Middle frontal gyrus (tissue), 1 donor: ENCODE data around the gene NUP37.
"Not testable (repeated sequence)": the region's sequence is repeated elsewhere in the genome, so short reads cannot be mapped to it uniquely, and the experiment has no call there.

ENCODE experiments used
- DNase-seq: peaks from one replicate; pipeline ENCODE4 v3.0.0-alpha.2; 2015; ENCODE audit warnings: low spot score; ENCODE audit errors: extremely low spot score

NUP37 gene

GRCh38 chr12:102119674-102120563 is at the start of gene NUP37, which contains the start of gene PARPBP:
Gene NUP37, minus strand, starts transcription at chr12:102120114. Its CDS starts 1,596 bp downstream, at chr12:102118518.
Gene PARPBP, plus strand, starts transcription at chr12:102120183. Its CDS starts 3,706 bp downstream, at chr12:102123889.
- DNase-seq: peak; percentile 73

GRCh38 chr12:102167821-102168604 is 48.1 kb upstream of the NUP37 start:
- no peak for DNase-seq

GRCh38 chr12:102163383-102163782 is 43.5 kb upstream of the NUP37 start:
- no peak for DNase-seq

GRCh38 chr12:102155206-102155605 is 35.3 kb upstream of the NUP37 start:
- DNase-seq: not testable (repeated sequence)

GRCh38 chr12:102147062-102147587 is 27.2 kb upstream of the NUP37 start:
- DNase-seq: not testable (repeated sequence)

- no peak for DNase-seq
These were observed 24.3 kb upstream of the NUP37 start for GRCh38 chr12:102144221-102144620.

- DNase-seq: not testable (repeated sequence)
These were observed 23.0 kb upstream of the NUP37 start for GRCh38 chr12:102142866-102143373.

DNA sequence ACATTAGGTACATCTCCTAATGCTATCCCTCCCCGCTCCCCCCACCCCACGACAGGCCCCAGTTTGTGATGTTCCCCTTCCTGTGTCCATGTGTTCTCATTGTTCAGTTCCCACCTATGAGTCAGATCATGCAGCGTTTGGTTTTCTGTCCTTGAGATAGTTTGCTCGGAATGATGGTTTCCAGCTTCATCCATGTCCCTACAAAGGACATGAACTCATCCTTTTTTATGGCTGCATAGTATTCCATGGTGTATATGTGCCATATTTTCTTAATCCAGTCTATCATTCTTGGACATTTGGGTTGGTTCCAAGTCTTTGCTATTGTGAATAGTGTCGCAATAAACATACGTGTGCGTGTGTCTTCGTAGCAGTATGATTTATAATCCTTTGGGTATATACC is 17.7 kb upstream of the NUP37 start:
- DNase-seq: not testable (repeated sequence)

DNA sequence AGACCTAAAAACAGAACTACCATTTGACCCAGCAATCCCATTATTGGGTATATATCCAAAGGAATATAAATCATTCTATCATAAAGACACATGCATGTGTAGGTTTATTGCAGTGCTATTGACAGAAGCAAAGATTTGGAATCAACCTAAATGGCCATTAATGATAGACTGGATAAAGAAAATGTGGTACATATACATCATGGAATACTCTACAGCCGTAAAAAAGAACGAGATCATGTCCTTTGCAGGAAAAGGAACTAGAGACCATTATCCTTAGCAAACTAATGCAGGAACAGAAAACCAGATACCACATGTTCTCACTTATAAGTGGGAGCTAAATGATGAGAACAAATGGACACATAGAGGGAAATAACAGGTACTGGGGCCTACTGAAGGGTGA is 11.5 kb upstream of the NUP37 start:
- DNase-seq: not testable (repeated sequence)

GRCh38 chr12:102130720-102131119 is 10.8 kb upstream of the NUP37 start:
- not testable (repeated sequence) for DNase-seq

DNA sequence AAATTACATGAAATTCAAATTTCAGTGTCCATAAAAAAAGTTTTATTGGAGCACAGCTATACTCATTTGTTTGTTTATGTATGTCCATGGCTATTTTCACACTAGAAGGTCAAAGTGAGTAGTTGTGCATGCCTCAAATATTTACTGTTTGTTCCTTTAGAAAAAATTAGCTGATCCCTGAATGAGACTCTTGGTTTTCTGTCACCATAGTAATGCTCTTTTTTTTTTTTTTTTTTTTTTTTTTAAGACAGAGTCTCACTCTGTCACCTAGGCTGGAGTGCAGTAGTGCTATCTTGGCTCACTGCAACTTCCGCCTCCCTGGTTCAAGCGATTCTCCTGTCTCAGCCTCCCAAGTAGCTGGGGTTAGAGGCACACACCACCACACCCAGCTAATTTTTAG is 1.4 kb upstream of the NUP37 start:
- not testable (repeated sequence) for DNase-seq

- DNase-seq: no peak
These were observed 972 bp upstream of the NUP37 start for GRCh38 chr12:102120886-102121285.

DNA sequence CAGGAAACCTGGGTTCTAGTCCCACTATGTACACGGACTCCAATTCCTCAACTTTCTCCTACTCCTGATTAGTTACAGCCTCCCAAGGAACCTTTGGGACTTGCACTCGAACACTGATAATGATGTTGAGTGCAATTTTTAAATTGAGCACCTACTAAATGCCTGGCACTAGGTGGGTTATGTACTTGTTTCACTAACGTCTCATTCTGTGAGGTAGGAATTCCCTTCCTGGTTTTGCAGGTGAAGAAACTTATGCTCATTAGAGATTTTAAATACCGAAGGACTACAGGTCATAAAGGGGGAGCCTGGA is 605 bp upstream of the NUP37 start:
- no peak for DNase-seq

DNA sequence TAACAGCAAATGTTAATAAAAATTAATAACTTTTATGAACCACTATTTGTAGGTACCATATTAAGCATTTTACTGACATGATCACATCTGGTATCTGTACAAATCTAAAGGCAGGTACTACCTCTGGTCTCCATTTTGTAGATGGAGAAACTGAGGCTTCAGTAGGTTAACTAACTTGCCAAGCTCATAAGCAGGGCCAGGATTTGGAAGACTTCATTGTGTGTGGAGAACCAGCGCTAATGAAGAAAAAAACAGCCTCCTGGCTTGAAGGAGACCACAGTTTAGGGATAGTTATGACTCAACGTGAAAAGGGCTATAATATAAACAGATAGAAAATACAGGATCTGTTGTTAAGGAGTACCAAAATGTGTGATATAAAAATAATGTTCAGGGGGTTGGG is 1.0 kb downstream of the NUP37 start:
- DNase-seq: no peak

DNA sequence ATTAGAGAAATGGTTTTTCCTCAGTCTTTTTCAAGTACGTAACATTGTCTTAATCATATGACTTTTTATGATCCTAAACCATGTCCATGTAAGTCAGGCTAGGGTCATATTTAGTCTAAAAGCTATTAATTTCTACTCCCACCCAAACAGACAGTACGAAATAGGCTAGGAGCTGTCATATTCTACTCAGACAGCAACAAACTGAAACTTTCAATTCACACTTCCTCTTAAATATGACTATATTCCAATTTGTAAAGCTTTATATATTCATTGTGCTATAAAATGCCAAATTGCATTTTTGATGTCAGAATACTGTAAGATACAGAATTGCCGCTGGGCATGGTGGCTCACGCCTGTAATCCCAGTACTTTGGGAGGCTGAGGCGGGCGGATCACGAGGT is 3.5 kb downstream of the NUP37 start:
- no peak for DNase-seq

DNA sequence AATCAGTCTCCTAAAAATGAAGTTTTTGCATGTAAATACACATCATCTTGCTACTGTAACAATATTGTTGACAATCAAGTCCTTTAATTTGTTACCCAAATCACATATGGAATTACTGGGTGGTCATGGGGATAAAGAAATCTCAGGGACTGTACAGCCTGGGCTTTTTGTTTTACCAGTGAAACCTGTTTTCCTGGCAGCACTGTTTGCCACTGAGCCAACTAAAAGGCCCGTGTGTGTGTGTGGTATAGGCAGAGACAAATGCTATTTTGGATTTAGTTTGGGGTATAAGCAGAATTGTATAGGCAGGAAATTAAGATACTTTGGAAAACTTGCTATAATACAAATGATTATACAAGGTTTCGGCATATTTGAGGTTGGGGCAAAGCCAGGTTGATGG is 5.7 kb downstream of the NUP37 start:
- no peak for DNase-seq

- no peak for DNase-seq
These were observed 9.1 kb downstream of the NUP37 start for GRCh38 chr12:102110782-102111181.

DNA sequence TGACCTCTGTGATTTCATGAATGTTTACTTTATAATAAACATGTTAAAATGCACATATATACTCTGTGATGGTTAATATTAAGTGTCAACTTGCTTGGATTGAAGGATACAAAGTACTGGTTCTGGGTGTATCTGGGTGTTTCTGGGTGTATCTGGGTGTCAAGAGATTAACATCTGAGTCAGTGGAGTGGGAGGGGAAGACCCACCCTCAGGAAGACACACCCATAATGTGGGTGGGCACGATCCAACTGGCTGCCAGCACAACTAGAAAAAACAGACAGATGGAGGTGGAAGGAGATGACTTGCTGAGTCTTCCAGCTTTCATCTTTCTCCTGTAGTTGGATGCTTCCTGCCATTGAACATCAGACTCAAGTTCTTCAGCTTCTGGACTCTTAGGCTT is 11.9 kb downstream of the NUP37 start:
- no peak for DNase-seq

DNA sequence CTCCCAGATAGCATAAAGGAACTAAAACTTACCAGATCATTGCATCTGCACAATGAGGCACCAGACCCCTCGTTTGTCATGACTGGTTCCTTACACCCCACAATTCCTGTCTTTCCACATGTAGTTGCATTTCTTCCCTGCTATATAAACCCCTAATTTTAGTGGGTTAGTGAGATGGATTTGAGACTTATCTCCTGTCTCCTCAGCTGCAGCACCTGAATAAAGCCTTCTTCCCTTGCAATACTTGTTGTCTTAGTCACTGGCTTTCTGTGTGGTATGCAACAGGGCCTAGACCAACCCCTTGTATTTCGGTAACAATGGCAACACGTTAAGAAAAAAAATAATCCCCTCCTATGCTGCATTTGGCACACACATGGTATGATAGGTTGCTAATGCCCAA is 13.0 kb downstream of the NUP37 start:
- DNase-seq: no peak

- no peak for DNase-seq
These were observed 23.1 kb downstream of the NUP37 start for GRCh38 chr12:102096855-102097254.

DNA sequence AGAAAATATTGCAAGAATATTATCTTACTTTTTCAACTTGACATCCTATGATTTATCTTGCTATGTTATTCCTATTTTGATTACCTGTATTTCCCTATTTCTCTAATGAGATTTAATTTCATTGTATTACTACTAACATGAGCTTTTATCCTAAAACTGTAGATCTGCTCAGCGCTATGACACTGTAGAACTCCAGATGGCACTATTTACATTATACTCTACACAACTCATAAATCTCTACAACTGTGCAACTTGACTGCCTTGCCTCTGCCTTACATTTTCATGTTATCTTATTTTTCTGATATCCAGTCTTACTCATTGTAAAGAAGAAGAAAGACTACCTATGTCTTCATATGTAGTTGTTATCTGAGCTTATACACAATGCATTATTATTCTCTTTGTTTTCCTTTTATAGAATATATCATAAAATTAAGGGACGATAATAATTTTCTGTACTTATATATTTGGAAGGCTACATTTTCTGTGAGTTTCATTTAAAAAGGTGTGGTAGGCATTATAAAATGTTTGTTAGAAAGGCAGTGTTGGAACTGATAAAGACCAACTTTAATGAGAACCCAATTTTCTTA is 24.1 kb downstream of the NUP37 start:
- peak; percentile 22 for DNase-seq

- no peak for DNase-seq
These were observed 26.6 kb downstream of the NUP37 start for GRCh38 chr12:102093319-102093718.
